LNCAP (cell line): ENCODE measurements around the gene DDHD1.

ENCODE experiments used
- TF ChIP-seq, protein P1 (sequence below): fragments of 450-650 bp; IDR thresholded peaks from 2 replicates; pipeline ENCODE4 v1.5.1; 2017; ENCODE audit warnings: mild to moderate bottlenecking

Gene DDHD1

DNA sequence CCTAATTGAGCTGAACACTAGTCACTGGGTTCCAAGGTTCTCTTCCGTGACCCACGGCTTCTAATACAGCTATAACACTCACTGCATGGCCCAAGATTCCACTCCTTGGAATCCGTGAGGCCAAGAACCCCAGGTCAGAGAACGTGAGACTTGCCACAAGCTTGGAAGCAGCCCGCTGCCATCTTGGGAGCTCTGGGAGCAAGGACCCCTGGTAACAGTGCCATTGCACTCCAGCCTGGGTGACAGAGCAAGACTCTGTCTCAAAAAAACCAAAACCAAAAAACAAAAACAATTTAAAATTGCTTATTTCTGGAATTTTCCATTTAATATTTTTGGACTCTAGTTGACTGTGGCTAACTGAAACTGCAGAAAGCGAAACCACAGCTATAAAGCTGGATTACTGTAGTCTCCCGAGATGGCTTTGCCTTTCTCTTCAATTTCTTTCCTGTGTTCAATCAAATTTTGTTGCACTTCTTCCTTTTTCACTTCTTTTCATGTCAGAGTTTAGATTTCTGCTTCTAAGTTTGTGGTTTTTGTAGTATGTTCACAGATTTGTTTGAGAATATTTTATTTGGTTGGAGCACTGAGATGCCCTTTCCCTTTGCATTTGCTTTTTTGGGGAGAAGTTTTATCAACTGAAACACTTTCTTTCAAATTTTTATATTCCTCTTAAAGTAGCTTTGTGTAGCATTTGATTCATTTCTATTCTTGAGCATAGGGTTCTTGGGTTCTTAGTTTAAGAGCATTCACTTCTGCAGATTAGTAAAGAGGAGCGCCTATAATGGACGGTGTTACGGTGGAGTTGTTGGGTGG, 44.6 kb downstream of the DDHD1 start:
- TF ChIP-seq, protein P1, sequence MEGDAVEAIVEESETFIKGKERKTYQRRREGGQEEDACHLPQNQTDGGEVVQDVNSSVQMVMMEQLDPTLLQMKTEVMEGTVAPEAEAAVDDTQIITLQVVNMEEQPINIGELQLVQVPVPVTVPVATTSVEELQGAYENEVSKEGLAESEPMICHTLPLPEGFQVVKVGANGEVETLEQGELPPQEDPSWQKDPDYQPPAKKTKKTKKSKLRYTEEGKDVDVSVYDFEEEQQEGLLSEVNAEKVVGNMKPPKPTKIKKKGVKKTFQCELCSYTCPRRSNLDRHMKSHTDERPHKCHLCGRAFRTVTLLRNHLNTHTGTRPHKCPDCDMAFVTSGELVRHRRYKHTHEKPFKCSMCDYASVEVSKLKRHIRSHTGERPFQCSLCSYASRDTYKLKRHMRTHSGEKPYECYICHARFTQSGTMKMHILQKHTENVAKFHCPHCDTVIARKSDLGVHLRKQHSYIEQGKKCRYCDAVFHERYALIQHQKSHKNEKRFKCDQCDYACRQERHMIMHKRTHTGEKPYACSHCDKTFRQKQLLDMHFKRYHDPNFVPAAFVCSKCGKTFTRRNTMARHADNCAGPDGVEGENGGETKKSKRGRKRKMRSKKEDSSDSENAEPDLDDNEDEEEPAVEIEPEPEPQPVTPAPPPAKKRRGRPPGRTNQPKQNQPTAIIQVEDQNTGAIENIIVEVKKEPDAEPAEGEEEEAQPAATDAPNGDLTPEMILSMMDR = no peak

DNA sequence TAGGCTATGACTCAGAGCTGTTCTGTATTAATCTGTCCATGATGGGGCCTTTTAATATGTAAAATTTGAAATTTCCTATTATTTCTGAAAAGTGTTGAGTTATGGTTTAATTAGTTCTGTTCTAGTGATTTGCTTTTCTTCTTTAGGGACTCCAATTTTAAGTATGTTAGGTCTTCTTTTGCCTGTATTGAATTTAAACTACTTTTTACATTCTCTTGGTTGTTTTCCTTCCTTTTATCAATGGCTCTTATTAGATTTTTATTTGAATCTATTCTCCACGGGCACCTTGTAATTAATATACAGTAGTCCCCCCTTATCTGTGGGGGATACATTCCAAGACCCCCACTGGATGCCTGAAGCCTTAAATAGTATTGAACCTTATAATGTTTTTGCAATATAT, 46.4 kb downstream of the DDHD1 start:
- TF ChIP-seq, protein P1 = no peak

DNA sequence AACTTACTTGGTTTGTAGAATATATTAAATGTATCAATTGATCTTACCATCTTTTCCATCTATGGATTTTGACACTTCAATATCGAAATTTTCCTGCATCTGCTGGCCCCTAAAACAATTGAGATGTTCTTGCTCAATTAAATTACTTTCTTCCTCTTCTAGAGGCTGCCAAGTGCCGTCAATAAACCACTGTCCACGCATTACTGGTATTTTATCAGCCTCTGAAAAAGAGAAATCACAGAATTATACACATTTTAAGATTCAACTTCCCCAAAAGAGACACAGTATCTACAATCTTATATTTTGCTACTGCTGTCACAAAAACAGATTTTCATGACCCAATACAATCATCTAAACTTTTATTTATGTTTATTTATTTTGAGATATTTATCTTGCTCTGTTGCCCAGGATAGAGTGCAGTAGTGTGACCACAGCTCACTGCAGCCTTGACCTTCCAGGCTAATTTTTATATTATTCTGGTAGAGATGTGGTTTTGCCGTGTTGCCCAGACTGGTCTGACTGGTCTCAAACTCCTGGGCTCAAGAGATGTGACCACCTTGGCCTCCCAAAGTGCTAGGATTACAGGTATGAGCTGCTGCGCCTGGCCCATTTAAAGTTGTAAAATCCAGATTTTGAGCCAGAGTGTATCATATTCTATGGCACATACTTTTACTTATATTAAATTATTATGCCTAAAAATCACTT, 49.3 kb downstream of the DDHD1 start:
- TF ChIP-seq, protein P1 = no peak

DNA sequence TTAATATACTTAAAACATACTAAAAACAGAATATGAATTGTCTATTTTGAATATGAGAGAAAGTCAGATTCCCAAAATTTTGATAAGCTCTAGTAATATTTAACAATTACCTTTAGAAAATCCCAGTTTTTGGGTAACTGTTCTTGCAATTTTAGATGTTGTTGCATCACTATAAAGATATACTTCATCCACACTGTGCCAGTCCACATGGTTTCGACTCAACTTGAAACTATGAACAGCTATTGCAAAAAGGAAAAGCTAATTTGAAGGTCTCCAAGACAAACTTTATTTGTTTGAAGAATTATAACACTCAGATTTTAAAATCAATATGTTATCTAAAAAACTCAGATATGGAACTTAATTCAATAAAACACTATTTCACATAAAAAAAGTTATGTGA, 59.9 kb downstream of the DDHD1 start:
- TF ChIP-seq, protein P1 = no peak

DNA sequence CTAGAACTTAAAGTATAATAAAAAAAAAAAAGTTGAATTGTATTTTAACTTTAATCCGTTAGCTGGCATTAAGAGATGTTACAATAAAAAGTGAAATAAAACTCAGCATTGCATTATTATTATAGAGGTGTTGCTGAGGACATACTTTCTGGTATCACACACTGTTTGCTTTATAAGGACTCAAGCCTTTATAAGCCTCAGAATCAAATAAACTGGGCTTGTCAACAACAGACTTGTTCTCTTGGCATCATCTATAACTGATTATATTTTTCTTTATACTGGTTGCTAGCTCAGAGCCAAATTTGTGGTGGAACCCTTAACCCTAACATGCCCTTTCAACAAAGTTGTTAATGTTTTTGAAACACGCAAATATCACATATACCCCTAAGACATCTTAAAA, 62.3 kb downstream of the DDHD1 start:
- TF ChIP-seq, protein P1 = no peak

DNA sequence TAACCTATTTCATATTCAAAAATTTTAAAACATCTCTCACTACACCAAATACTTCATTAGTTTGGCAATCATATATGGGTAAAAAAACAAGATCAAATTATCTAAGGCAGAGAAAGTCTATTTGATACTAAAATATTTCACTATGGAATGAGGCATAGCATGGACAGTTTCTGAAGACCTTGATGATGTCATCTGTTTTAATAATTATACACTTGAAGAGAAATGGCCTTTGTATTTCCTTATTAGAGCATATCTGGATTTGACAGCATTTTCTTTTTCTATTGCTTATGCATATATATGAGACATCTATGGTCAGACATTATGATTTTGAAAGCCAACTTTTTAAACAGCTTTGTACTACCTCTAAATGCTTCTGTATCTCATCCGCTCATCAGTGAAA, 88.6 kb downstream of the DDHD1 start:
- TF ChIP-seq, protein P1 = no peak

DNA sequence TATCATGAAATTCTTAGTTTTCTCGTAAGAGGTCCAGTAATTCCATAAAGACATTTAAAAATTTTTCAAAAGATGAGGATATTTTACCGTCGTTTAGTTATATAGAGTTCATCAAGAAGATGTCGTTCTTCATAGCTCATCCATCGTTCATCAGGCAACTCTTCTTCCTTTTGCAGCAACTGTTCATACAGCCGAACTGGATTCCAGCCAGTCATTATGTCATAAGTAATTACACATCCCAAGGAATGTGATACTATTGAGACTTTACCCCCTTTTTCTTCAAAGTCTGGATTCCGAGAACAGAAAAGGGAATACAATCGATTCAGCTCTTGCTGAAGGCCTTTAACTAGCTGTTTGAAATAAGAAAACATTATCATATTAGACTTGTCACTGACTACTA, 90.3 kb downstream of the DDHD1 start:
- TF ChIP-seq, protein P1 = no peak
